Left renal cortex interstitium (tissue), 4 donors: ENCODE results near the gene USP6NL. TPM values are rescaled to one million over a fixed set of nuclear protein-coding genes. Genes with fewer than 3 reads are reported as not detected.
A peak's percentile ranks its signal among the peaks of the same experiment; 100 is the strongest.

ENCODE experiments used
- DNase-seq, 4 donors: peaks; one replicate each; pipeline ENCODE4 v3.0.0-alpha.2; 2013; ENCODE audit warnings: low read depth in 4 of 4, low spot score in 2 of 4, missing footprints in 1 of 4
- polyA plus RNA-seq, 4 donors: library from polyadenylated mRNA; unstranded; fragments of 120-200 nt; gene quantifications; one replicate each; pipeline ENCODE4 v1.2.1, GENCODE V29; 2013; ENCODE audit not compliant: insufficient read length in 4 of 4

The USP6NL gene
- polyA plus RNA-seq, 4 donors, result 26.1 to 30.3 (median 27.4) TPM

DNA sequence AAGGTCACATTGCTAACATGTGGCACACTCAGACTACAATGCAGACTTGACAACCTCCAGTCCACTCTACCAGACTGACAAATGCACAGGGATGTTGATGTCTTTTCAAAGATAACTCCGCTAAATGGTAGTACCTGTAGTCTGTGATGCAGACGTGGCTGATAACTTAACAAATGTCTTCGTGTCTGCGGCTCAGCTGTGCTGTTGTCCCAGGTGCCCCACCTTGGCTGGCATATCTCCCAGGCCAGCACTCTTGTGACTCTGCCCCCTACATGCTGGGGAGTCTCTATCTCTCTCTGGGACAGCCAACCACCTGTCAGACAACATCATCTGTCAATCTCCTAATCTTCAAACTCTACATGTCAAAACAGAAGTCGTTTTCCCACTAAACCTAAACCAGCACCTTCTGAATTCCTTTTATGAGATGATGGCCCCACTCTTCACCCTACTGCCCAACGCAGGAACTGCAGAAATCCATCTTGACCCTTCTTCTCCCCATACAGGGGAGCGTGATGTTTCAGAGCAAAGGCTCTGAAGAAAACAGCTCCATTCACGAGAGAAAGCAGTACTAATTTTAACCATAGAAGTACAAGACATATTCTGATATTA, 156.4 kb downstream of the USP6NL start:
- DNase-seq, result no peak

- DNase-seq, result no peak
Measured at GRCh38 chr10:11454160-11454559, 157.3 kb downstream of the USP6NL start.

DNA sequence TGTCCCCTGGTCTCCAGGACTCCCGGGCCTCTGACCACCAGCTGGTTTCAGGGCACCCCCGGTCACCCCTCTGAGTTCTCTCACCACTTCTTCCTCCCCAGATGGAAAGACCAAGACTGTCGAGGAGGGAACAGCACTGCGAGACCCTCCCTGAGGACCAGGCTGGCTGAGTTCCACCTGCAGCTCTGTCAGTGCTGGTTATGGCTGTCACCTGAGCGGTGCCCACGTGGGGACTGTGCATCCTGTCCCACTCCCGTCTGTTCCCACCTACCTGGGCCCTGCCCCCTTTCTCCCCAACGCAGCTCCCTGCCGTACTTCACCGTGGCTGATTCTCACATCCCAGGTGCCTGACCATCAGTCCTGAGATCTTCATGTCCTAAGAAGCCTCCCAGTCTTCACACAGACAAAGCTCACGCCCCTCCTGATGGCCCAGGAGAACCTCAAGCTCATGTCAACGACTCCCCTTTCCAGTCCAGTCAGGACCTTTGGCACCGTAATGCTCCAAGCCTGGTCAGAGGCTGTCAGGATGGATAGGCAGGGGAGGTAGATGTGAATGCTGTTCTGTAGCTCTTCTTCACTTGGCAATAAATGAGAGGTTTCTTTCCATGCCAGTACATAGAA, 159.7 kb downstream of the USP6NL start:
- DNase-seq, result no peak

DNA sequence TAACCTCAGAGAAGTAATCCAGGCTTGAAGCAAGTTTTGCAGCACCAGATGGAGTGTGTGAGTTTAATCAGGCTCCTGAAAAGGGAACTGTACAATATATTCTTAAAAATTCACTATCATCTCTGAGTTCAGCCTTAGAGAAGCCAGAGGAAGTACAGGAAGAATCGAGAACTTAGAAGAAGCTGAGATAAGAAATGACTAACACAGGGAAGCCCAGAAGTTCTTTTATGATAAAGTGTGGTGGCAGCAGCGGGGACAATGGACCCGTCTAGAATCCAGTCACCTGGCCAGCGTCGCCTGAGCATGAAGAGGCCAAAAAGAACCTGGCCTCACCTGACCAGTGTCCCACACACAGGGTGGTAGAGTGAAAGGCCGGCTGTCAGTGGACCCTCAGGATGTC, 161.0 kb downstream of the USP6NL start:
- no peak for DNase-seq

- DNase-seq, result no peak
Measured at GRCh38 chr10:11449761-11450160, 161.7 kb downstream of the USP6NL start.

GRCh38 chr10:11448545-11449244, 162.8 kb downstream of the USP6NL start:
- DNase-seq, result no peak

- no peak for DNase-seq
Measured at GRCh38 chr10:11448190-11448544, 163.3 kb downstream of the USP6NL start.

DNA sequence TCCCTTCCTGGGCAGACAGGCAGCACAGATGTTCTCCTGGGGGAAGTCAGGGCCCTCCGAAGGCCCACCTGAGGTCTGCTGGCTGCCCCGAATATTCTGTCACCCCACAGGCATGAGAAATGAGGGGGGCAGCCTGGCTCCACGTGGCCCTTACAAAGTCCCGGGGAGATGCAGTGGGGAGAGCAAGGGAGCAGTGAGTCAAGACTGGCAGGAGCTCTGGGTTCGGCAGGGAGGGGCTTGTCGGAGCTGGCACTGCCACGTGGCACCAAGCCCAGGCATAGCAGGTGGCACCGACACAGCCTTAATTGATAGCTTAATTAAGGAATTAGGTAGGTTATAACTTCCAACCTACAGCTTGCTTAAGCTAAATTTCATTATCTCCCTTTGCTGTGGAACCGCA, 163.9 kb downstream of the USP6NL start:
- DNase-seq, result no peak

GRCh38 chr10:11446864-11447263, 164.6 kb downstream of the USP6NL start:
- no peak for DNase-seq

GRCh38 chr10:11446133-11446532, 165.3 kb downstream of the USP6NL start:
- DNase-seq, result no peak

- no peak for DNase-seq
Measured at GRCh38 chr10:11444531-11445228, 166.8 kb downstream of the USP6NL start.

- no peak for DNase-seq
Measured at GRCh38 chr10:11444155-11444530, 167.3 kb downstream of the USP6NL start.

DNA sequence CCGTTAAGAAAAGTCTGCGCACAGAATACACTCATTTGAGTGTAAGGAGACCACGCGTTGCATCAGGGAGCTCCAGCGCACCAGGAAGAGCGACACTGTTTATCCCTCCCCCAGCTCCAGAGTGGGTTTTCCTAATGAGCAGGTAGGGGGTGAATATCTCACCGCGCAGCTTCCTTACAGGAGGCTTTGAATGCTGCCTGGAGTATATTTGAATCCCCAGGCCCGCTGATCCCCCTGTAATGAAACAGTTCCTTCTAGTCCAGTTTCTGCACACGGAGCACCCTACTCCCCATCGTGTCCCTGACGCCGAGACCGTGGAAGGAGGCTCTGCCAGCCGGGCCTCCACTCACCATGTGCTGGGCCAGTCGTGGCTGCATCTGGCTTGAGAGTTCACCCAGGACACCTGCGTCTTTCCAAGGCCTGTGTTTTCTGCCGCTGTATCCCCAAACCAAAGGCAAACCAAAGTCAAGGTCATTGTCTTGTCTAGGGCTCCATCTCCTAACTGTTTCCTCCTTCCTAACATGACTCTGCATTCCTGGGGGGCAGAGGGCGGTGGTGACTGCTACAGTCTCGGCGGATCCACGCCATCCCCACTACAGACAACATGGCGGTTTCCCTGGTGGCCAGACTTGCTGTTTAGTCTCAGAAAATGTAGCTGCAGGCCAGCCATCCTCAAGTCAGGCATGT, 167.8 kb downstream of the USP6NL start:
- DNase-seq, result no peak

GRCh38 chr10:11442001-11442773, 169.3 kb downstream of the USP6NL start:
- DNase-seq, result no peak

GRCh38 chr10:11441151-11441535, 170.3 kb downstream of the USP6NL start:
- DNase-seq, result no peak

- DNase-seq, result no peak
Measured at GRCh38 chr10:11440250-11441150, 170.9 kb downstream of the USP6NL start.

- DNase-seq, result no peak
Measured at GRCh38 chr10:11439523-11440053, 171.9 kb downstream of the USP6NL start.

GRCh38 chr10:11437391-11438142, 173.9 kb downstream of the USP6NL start:
- peak in 2 of 4 donors; percentile 13 to 28 for DNase-seq
